Measurements from ENCODE around the gene GHDC.

- TF ChIP-seq CTCF (IDR thresholded peaks at IDR 0.05) (no peak), POLR2A (IDR thresholded peaks at IDR 0.05) (no peak)
Observed at GRCh38 chr17:42177684-42178083, 16.6 kb downstream of the GHDC start.
